Measurements from ENCODE around the gene TBL2.

GRCh38 chr7:73556208-73557107 is 21.9 kb downstream of the TBL2 start:
- TF ChIP-seq CTCF (IDR thresholded peaks at IDR 0.05; ENCODE audit: low read depth, low read length) (no peak), EZH2phosphoT487 (IDR thresholded peaks at IDR 0.05; ENCODE audit: low read depth) (no peak)
